Inflammatory macrophage treated with lipopolysaccharide for 4 hours (primary cell): ENCODE results near the gene FNTB.

Experiments
- DNase-seq: peaks from one replicate; pipeline ENCODE4 v3.0.0-alpha.2; 2020

The FNTB gene

DNA sequence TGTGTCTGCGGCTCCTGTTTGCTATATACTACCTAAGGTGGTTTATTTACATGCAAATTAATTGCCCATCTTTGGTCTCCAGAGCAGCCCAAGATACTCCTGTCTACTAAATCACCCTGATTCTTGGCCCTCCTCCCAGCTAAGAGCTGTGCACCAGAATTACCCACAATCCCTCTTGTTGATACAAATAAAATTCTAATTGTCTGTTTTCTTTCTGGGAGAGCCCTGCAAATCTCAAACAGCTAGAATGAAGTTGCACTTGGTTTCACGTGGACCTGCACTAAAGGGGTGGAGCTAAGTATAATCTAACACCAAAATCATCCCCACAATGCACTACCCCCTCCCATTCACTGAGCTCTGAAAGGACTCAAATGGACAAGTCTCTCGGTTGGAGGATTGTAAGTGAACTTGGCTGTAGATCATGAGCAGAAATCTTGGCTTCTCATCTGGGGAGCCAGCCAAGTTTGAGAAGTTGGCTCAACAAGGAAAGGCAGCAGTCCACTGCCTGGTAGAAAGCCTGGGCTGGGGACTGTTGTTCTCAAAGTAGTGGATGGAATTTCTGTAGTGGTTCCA, 109.0 kb downstream of the FNTB start:
- no peak for DNase-seq

DNA sequence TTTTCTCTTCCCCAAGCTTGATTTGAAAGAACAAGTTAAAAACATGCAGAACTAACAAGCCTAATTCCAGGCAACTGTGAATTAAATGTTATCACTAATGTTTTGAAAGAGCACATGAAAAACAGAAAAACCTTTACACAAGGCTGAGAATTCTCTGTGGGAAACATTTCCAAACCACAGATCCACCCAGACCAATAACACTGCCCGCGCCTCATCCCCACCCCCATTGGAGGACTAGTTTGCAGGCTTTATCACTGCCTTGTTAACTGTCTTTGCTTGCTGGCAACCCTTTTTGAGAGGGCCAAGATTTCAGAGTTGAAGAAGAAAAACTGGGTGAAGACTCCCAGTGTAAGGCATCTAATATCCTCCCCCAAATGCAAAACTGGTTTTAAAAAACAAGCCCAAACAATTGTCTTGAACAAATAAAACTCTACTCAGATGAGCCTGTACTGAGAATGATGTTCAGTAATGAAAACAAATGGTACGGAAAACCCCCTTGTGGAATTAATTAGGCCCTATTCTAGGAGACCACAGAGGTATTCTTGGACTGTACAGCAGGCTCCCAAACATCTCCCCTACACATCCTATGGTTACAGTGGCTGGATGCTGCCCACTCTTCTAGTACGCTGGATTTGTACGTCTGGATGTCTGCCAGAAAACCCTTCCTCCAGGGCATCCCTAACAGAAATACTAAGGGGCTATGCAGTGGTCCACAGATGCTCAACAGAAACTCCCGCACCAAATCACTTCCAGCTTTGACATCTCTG, 109.8 kb downstream of the FNTB start:
- no peak for DNase-seq

DNA sequence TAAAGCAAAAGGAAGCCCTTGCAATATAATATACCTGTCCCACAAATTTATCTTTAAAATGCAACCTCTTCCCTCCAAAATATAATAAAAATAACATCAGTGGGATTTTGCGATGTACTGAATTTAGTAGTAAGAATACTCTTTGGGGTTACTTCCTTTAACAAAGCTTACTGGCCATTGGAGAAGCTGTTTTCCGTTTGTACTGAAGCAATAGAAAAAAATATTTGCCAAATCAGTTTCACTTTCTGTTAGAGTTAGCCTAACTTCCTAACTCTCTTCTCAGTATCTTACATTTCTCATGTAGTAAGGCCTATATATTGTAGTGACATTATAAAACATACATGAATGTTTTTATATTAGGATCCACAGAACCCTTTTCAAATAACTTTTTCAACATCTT, 111.9 kb downstream of the FNTB start:
- peak; percentile 87 for DNase-seq

DNA sequence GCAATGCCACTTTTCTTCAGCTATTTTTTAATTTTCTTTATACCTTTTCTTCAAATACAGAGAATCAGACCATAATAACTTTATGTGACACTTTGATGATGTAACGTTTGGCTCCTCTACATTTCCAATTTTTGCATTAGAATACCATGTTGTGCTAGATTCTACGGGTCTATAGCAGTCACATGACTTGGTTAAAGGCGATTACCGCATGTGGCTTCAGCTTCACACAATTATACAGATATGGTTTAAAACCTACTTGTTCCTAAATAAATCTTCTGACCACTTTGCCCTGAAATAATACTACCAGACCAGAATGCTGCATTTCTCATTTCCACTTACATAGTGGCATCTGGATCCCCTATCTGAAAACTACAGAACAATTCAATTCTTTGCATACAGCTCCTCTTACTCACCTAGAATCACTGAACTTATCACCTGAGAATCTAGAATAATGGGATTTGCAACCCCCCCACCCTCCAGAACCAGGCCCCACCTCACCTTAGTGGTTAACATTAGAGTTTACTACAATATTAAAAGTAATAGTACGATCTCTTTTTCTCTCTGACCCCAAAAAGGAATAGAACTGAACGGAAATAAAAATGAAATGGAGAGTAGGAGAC, 114.3 kb downstream of the FNTB start:
- peak; percentile 33 for DNase-seq

DNA sequence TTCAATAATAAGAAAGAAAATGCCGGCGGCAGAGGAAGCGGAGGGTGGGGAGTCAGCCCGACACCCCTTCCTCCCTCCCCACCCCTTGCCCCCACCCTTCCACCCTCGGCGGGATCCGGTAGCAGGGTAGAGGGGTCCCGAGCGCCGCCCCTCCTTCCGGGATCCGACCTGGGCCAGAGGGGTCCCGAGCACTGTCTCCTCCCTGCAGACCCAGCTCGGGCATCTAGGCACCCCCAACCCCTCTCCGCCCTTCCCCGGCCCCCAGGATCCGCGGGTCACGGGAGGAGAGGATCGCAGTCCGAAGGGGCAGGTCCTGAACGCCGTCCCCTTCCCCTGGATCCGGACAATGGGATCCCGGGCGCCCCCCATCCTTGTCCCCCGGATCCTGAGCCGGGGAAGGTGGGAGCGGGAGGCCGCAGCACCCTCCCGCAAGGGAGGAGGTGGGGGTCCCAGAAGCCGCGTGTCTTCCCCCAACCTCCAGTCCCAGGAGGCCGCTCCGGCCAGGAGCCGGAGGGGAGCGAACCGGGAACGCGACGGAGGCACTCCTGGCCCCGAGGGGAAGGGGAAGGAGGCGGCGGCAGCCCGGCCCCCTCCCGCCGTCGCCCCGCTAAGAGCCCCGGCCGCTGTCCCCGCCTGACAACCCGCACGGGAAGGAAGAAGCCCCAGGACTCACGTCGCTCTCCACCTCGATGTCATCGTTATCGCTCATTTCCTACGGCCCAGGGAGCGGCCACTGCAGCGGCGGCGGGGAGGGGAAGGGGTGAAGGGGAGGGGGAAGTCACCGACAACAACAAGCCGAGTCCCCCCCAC, 115.1 kb downstream of the FNTB start:
- DNase-seq: no peak

DNA sequence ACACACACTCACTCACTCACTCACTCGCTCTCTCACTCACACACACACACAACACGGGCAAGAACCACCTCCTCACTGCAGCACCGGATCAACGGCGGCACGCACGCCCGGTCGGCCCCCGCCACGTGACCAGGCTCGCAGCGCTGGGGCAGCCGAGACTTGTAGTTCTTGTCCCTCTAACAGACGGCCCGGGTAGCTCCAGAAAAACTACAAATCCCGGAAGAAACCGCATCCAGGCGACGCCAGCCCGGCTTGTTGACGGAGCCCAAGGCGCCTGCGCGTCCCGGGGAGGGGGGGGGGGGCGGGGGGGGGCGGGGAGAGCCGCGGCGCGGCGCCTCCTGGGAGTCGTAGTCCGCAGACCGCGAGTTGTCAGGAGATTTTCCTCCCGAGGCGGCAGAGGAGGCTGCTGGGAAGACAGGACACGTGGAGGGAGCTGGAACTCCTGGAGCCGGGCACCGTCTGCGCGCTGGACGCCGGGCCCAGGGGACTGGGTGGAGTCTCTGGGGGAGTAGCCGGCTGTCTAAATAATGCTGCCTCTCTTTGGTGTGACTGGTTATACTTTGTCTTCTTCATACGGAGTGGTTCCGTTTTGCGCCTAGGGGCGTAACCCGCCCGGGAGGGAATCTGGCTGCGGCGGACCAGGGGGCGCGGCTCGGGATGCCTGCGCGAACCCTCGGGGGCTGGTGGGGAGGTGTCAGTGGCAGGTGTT, 115.9 kb downstream of the FNTB start, which contains the start of gene MAX:
Gene MAX (minus strand): TSS at position 77 of the 709 bp plus-strand sequence. CDS start 178 bp downstream, outside the sequence.
- peak; percentile 99 for DNase-seq

DNA sequence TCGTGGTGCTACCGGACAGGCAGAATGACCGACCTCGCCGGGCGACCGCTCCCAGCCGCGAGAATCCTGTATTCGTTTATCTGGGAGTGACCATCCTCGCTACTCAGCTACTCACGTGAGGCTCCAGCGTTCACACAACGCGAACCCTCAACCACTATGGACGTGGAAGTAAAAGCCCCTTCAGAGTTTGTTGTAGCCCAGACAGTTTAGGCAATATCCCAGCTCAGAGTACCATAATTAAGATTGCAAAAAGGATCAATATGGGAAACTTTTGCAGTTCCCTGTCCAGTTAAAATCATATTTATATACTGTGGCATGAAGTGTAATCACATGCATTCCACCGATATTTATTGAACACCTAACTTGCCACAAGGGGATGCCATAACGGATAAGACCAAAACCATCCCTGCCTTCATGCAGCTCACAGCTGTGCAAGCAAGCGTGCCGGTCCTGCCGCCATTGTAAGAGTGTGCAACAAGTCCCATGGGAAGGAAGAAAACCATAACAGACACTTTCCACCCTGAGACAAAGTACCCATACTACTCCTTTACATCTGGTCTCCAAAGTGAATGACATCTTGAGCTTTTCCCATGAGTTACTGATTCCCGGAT, 116.6 kb downstream of the FNTB start:
- peak; percentile 14 for DNase-seq

DNA sequence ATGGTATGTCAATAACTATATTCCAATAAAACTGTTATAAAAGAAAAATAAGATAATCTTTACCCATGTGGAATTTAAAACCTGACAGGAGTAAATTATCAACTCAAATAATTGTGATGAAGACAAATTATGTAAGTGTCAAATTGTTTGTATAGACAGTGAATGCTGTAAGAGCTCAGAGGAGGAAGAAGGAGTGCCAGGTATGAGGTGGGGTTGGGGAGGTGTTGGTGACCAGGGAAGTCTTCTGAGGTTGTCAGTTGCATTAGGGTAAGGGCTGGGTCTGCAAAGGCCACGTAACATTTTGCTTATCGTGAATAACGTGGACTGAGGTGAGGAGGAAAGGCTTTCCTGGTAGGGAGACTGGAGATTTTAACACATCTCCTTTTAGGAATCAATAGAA, 118.1 kb downstream of the FNTB start:
- DNase-seq: no peak

DNA sequence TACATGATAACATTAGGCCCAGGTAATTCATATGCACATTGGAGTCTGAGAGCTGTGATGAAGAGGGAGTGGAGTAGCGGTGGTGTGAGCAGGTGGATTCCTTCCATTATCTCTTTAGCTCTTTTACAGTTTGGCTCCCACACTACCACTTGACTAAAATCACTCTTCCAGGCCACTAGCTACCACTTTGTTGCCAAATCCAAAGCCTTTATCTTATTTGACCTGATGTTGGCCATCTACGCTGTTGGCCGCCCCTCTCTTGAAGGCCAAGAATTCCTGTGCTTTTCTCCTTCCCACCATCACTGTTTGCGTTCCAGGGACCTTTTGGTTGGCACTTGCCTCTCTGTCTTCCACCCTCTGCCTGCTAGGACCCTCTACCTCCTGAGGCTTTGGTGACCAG, 119.6 kb downstream of the FNTB start:
- DNase-seq: no peak

DNA sequence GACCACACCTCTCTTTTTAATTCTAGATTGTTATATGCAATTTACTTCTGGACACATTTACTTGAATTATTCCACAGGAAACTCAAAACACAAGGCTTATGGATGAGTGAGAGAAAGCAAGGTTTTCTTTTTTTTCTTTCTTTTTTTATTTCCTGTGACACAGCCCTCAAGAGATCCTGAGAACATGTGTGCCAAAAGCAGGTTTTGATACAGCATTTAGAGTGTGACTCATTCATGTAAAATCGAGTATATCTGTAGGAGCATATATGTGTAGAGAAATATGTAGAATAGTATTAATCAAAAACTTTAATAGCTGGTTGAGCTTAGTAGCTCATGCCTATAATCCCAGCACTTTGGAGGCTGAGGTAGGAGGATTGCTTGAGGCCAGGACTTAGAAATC, 120.0 kb downstream of the FNTB start:
- DNase-seq: no peak

DNA sequence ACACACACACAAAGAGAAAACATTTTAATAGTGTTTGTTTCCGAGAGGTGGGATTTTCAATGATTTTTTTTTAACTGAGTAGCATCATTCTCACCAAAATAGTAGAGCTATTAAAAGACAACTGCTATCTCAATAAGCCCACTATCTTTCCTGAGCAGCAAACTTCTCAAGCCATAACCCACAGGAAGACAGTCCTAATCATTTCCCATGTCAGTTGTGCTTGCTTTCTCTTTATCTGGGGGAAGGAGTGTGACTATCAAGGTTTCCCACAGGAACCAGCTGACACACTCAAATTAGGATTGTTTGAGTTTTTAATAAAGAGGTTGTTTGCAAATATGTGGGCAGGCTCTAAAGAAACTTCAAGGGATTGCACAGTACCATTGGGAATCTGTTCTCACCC, 120.5 kb downstream of the FNTB start:
- no peak for DNase-seq

DNA sequence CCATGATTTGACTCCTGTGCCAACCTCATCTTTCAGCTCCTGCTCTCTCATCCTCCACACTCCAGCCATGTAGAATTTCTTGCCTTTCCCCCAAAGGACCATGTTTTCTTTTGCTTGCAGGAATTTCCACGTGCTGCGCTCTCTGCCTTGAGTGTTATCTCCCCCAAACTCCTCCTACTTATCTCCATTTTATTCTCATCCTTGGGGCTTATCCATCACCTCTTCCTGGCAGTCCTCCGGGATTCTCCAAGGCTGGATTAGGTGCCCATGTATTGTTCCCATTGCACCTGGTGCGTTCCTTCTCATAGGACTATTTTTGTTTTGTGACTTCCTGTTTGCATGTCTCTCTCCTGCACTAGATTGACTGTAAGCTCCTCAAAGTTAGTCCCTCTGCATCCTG, 122.7 kb downstream of the FNTB start:
- no peak for DNase-seq

DNA sequence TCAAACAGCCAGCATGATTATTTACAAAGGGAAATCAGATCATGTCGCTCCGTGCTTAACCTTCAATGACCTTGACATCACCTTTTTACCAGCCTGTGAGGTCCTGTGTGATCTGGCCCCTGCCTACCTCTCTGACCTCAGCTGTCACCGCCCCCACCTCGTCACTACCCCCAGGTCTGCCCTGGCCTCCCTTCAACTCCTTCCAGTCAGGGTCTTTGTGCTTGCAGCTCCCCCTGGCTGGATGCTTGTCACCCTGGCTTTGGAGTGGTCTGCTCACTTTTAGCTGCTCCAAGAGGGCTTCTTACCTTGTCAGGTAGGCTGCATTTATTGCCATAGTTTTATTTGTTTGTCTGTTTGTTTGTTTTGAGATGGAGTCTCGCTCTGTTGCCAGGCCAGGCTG, 123.8 kb downstream of the FNTB start:
- no peak for DNase-seq
